ENCODE measurements around the gene FKBP5.

GRCh38 chr6:35731736-35732532 is 43.2 kb upstream of the FKBP5 start:
- peak in 2 of 3 donors; percentile 7 to 10 for TF ChIP-seq CTCF (IDR thresholded peaks at IDR 0.05)
- no peak for TF ChIP-seq POLR2A (IDR thresholded peaks at IDR 0.05)
- TF ChIP-seq POLR2AphosphoS5 (IDR thresholded peaks at IDR 0.05): peak; percentile 80 to 84 (median 82)
